H1 (cell line): ENCODE results near the gene ST8SIA3. TPM values are rescaled to one million over a fixed set of nuclear protein-coding genes. Genes with fewer than 3 reads are reported as not detected.

Experiments used
- CTCF ChIA-PET: fragments of 300-600 bp; sonication (Branson Sonifier 250); formaldehyde crosslinking; loops from one replicate; lab custom pipeline; 2021; ENCODE audit not compliant: partially characterized antibody; lab: Charles Lee
- POLR2A ChIA-PET: fragments of 300-600 bp; sonication (Branson Sonifier 250); formaldehyde crosslinking; loops from one replicate; lab custom pipeline; 2021; ENCODE audit warnings: inconsistent platforms; ENCODE audit not compliant: partially characterized antibody; lab: Charles Lee
- DNase-seq, 2 experiments: peaks; one replicate each; pipeline versions ENCODE4 v3.0.0 to v3.0.0-alpha.2; 2010 to 2022; ENCODE audit warnings: low spot score in 2 of 2, low read depth in 1 of 2, mixed read lengths in 1 of 2
- FAIRE-seq: peaks from 2 replicates; lab custom pipeline; 2011; peaks lifted over from hg19 to GRCh38; lab: Jason Lieb, UNC
- H2AFZ ChIP-seq: 2 replicates; pipeline ENCODE4 v1.8.1; 2012; ENCODE audit warnings: low read length, inconsistent platforms
- H2AK5ac ChIP-seq: 2 replicates; pipeline ENCODE4 v1.6.1; 2013; ENCODE audit warnings: low read depth, low read length
- H2BK120ac ChIP-seq: replicated peaks from 2 replicates; pipeline ENCODE3; 2013; ENCODE audit warnings: low read depth, low read length, inconsistent platforms
- H2BK12ac ChIP-seq: 2 replicates; pipeline ENCODE4 v1.6.1; 2013; ENCODE audit warnings: low read depth, low read length
- H2BK15ac ChIP-seq: 2 replicates; pipeline ENCODE4 v1.6.1; 2013; ENCODE audit warnings: low read length
- H2BK20ac ChIP-seq: 2 replicates; pipeline ENCODE4 v1.6.1; 2013; ENCODE audit warnings: low read length
- H2BK5ac ChIP-seq: 2 replicates; pipeline ENCODE4 v1.6.1; 2013; ENCODE audit warnings: low read depth, low read length
- H3K14ac ChIP-seq: 2 replicates; pipeline ENCODE4 v1.6.1; 2013; ENCODE audit warnings: inconsistent platforms; ENCODE audit not compliant: insufficient read length
- H3K18ac ChIP-seq: 2 replicates; pipeline ENCODE4 v1.6.1; 2013; ENCODE audit warnings: low read length; ENCODE audit errors: extremely low read depth
- H3K23ac ChIP-seq: 2 replicates; pipeline ENCODE4 v1.6.1; 2013; ENCODE audit warnings: inconsistent platforms; ENCODE audit not compliant: insufficient read length
- H3K23me2 ChIP-seq: 2 replicates; pipeline ENCODE4 v1.6.1; 2013; ENCODE audit warnings: low read depth, low read length
- H3K27ac ChIP-seq: 2 replicates; pipeline ENCODE4 v1.6.1; 2011; ENCODE audit warnings: low read depth, low read length, inconsistent platforms
- H3K27me3 ChIP-seq, 4 experiments: replicated peaks in 1 of 4; 1 replicate in 1 of 4; 2 replicates in 3 of 4; pipeline versions ENCODE4 v1.6.1 to v1.8.1; 2011 to 2013; ENCODE audit warnings: low read length in 3 of 4, mild to moderate bottlenecking in 3 of 4, inconsistent platforms in 2 of 4, mixed read lengths in 2 of 4, moderate library complexity in 1 of 4; ENCODE audit not compliant: control insufficient read depth in 3 of 4, insufficient read depth in 3 of 4; ENCODE audit errors: extremely low read depth in 1 of 4
- H3K36me3 ChIP-seq, 4 experiments: 2 replicates each; pipeline versions ENCODE4 v1.6.1 to v1.8.1; 2011 to 2013; ENCODE audit warnings: mild to moderate bottlenecking in 4 of 4, low read length in 3 of 4, moderate library complexity in 2 of 4, control low read depth in 1 of 4, inconsistent platforms in 1 of 4; ENCODE audit not compliant: insufficient read depth in 4 of 4, control insufficient read depth in 2 of 4
- H3K4ac ChIP-seq: replicated peaks from 2 replicates; pipeline ENCODE3; 2013; ENCODE audit warnings: low read length, low read depth, mixed read lengths, inconsistent platforms; ENCODE audit not compliant: insufficient read length
- H3K4me1 ChIP-seq, 4 experiments: replicated peaks in 1 of 4; 1 replicate in 1 of 4; 2 replicates in 3 of 4; pipeline versions ENCODE4 v1.6.1 to v1.8.1; 2011 to 2013; ENCODE audit warnings: low read length in 3 of 4, inconsistent platforms in 2 of 4, mixed read lengths in 1 of 4; ENCODE audit not compliant: insufficient read depth in 4 of 4, control insufficient read depth in 3 of 4
- H3K4me2 ChIP-seq, 2 experiments: 2 replicates each; pipeline versions ENCODE4 v1.6.1 to v1.8.1; 2011 to 2013; ENCODE audit warnings: low read depth in 2 of 2, low read length in 2 of 2, control low read depth in 1 of 2, inconsistent platforms in 1 of 2, mild to moderate bottlenecking in 1 of 2; ENCODE audit not compliant: insufficient read depth in 1 of 2
- H3K4me3 ChIP-seq, 4 experiments: fragments of 200-600, 300-600 bp in 1 of 4; sonication (generic), shearing (Covaris generic), sonication (Bioruptor Twin) in 1 of 4; 2 replicates each; pipeline versions ENCODE4 v1.5.1 to v1.8.1; 2011 to 2016; ENCODE audit warnings: low read length in 4 of 4, low read depth in 3 of 4, control low read depth in 2 of 4, inconsistent platforms in 2 of 4, mild to moderate bottlenecking in 2 of 4, mixed read lengths in 1 of 4, moderate library complexity in 1 of 4; ENCODE audit not compliant: insufficient read depth in 2 of 4; ENCODE audit errors: extremely low read depth in 1 of 4
- H3K56ac ChIP-seq: replicated peaks from 2 replicates; pipeline ENCODE3; 2013; ENCODE audit warnings: low read depth, mild to moderate bottlenecking, mixed read lengths, low read length, inconsistent platforms; ENCODE audit not compliant: insufficient read length
- H3K79me1 ChIP-seq: 2 replicates; pipeline ENCODE4 v1.6.1; 2013; ENCODE audit warnings: low read depth, low read length, control low read depth
- H3K79me2 ChIP-seq, 2 experiments: 2 replicates each; pipeline versions ENCODE4 v1.6.1 to v1.8.1; 2012 to 2013; ENCODE audit warnings: low read length in 2 of 2, mild to moderate bottlenecking in 2 of 2, inconsistent platforms in 1 of 2; ENCODE audit not compliant: insufficient read depth in 2 of 2, control insufficient read depth in 1 of 2
- H3K9ac ChIP-seq, 4 experiments: replicated peaks in 1 of 4; 1 replicate in 1 of 4; 2 replicates in 3 of 4; pipeline versions ENCODE4 v1.6.1 to v1.8.1; 2011 to 2013; ENCODE audit warnings: low read depth in 3 of 4, low read length in 3 of 4, control low read depth in 2 of 4, mild to moderate bottlenecking in 2 of 4, moderate library complexity in 2 of 4, inconsistent platforms in 1 of 4; ENCODE audit errors: extremely low read depth in 1 of 4
- H3K9me3 ChIP-seq, 2 experiments: 2 replicates each; pipeline versions ENCODE4 v1.6.1 to v1.8.1; 2012 to 2013; ENCODE audit warnings: mild to moderate bottlenecking in 2 of 2, moderate library complexity in 2 of 2, control low read depth in 1 of 2, inconsistent platforms in 1 of 2, low read depth in 1 of 2, low read length in 1 of 2, mixed read lengths in 1 of 2; ENCODE audit not compliant: insufficient read depth in 2 of 2
- H4K20me1 ChIP-seq, 2 experiments: replicated peaks in 1 of 2; 2 replicates each; pipeline versions ENCODE3 to v1.8.1; 2011 to 2013; ENCODE audit warnings: inconsistent platforms in 2 of 2, low read length in 2 of 2, mild to moderate bottlenecking in 1 of 2; ENCODE audit not compliant: insufficient read depth in 2 of 2, control insufficient read depth in 1 of 2
- H4K5ac ChIP-seq: 2 replicates; pipeline ENCODE4 v1.6.1; 2013; ENCODE audit warnings: low read length, low read depth, mixed read lengths, inconsistent platforms; ENCODE audit not compliant: insufficient read length
- H4K8ac ChIP-seq: 2 replicates; pipeline ENCODE4 v1.8.0; 2013; ENCODE audit warnings: mild to moderate bottlenecking, moderate library complexity, low read length, inconsistent platforms; ENCODE audit not compliant: insufficient read depth; ENCODE audit errors: extremely low read depth
- H4K91ac ChIP-seq: replicated peaks from 2 replicates; pipeline ENCODE3; 2013; ENCODE audit warnings: low read length, mixed read lengths, inconsistent platforms; ENCODE audit not compliant: insufficient read length
- BCL11A ChIP-seq, 2 experiments: IDR thresholded peaks; one replicate each; pipeline ENCODE4 v1.6.1; 2011; ENCODE audit warnings: low read depth in 2 of 2, low read length in 2 of 2, mild to moderate bottlenecking in 2 of 2
- CHD2 ChIP-seq: IDR thresholded peaks from 2 replicates; pipeline ENCODE4 v1.6.1; 2012; ENCODE audit warnings: low read length, improper control_type of control experiment
- EGR1 ChIP-seq: IDR thresholded peaks from 2 replicates; pipeline ENCODE4 v1.6.1; 2011; ENCODE audit warnings: low read depth, low read length, borderline replicate concordance
- NRF1 ChIP-seq: IDR thresholded peaks from 2 replicates; pipeline ENCODE4 v1.6.1; 2011; ENCODE audit warnings: mild to moderate bottlenecking, low read depth, low read length, improper control_type of control experiment
- RAD21 ChIP-seq, 2 experiments: IDR thresholded peaks in 1 of 2; conservative IDR thresholded peaks in 1 of 2; 2 replicates each; pipeline ENCODE4 v1.6.1; 2011; ENCODE audit warnings: low read depth in 2 of 2, low read length in 2 of 2, improper control_type of control experiment in 1 of 2, inconsistent platforms in 1 of 2, mild to moderate bottlenecking in 1 of 2, moderate library complexity in 1 of 2
- RBBP5 ChIP-seq: IDR thresholded peaks from 2 replicates; pipeline ENCODE4 v1.7.1; 2012; ENCODE audit warnings: low read depth, mild to moderate bottlenecking, inconsistent platforms, low read length, moderate library complexity, borderline replicate concordance
- RXRA ChIP-seq: IDR thresholded peaks from 2 replicates; pipeline ENCODE4 v1.6.1; 2011; ENCODE audit warnings: low read depth, mild to moderate bottlenecking, low read length, moderate library complexity; ENCODE audit not compliant: insufficient read depth
- SIRT6 ChIP-seq: IDR thresholded peaks from one replicate; pipeline ENCODE4 v1.7.1; 2012; ENCODE audit warnings: low read length, inconsistent platforms
- SP2 ChIP-seq: IDR thresholded peaks from 2 replicates; pipeline ENCODE4 v1.6.1; 2012; ENCODE audit warnings: mild to moderate bottlenecking, low read length, inconsistent platforms
- SUZ12 ChIP-seq: fragments of 200-600 bp; sonication (generic); IDR thresholded peaks from 2 replicates; pipeline ENCODE4 v1.6.1; 2012; ENCODE audit warnings: mild to moderate bottlenecking, inconsistent platforms, low read length, moderate library complexity, mixed read lengths
- TBP ChIP-seq: IDR thresholded peaks from 2 replicates; pipeline ENCODE4 v1.6.1; 2011; ENCODE audit warnings: low read depth, low read length, improper control_type of control experiment
- YY1 ChIP-seq: IDR thresholded peaks from 2 replicates; pipeline ENCODE4 v1.6.1; 2011; ENCODE audit warnings: low read depth, mild to moderate bottlenecking, low read length
- whole genome bisulfite sequencing, 2 experiments: shearing (Covaris generic) in 1 of 2; methylation state at CpG; one replicate each; pipeline versions ENCODE4 v1.1.6 to v1.1.7; 2013 to 2015; ENCODE audit warnings: low lambda C conversion rate in 2 of 2, mixed read lengths in 2 of 2, inconsistent platforms in 1 of 2, low coverage in 1 of 2, missing lambda C conversion rate in 1 of 2; ENCODE audit not compliant: insufficient replicate concordance in 2 of 2, insufficient coverage in 1 of 2, insufficient read length in 1 of 2; ENCODE audit errors: extremely low coverage in 1 of 2, missing lambda C conversion rate in 1 of 2; 5-methylcytosine and 5-hydroxymethylcytosine counted together
- polyA plus RNA-seq, 7 experiments: library from polyadenylated mRNA; depleted of rRNA in 3 of 7; stranded (reverse) in 5 of 7; unstranded in 2 of 7; fragments of >200 nt in 5 of 7; fragments of 200-250 nt in 2 of 7; gene quantifications; 1 replicate in 5 of 7; 2 replicates in 1 of 7; 4 replicates in 1 of 7; pipeline versions ENCODE4 v1.2.1 to v1.2.3, GENCODE V29; 2011 to 2013; ENCODE audit warnings: missing spikeins in 2 of 7, mixed read lengths in 2 of 7
- total RNA-seq: library from RNA; stranded (reverse); fragmentation: NEBNext Ultra II Directional; extraction: Animal tissue kit (Norgen Biotek cat#: 25700); gene quantifications from 2 replicates; pipeline ENCODE4 v1.2.1, GENCODE V29; 2021

ST8SIA3 gene
- total and polyA plus RNA-seq, 2 of the 8 experiments (the other 6 are each of a cell fraction or from before 2014, with no cell fraction given): 1.2 to 3.7 TPM

DNA sequence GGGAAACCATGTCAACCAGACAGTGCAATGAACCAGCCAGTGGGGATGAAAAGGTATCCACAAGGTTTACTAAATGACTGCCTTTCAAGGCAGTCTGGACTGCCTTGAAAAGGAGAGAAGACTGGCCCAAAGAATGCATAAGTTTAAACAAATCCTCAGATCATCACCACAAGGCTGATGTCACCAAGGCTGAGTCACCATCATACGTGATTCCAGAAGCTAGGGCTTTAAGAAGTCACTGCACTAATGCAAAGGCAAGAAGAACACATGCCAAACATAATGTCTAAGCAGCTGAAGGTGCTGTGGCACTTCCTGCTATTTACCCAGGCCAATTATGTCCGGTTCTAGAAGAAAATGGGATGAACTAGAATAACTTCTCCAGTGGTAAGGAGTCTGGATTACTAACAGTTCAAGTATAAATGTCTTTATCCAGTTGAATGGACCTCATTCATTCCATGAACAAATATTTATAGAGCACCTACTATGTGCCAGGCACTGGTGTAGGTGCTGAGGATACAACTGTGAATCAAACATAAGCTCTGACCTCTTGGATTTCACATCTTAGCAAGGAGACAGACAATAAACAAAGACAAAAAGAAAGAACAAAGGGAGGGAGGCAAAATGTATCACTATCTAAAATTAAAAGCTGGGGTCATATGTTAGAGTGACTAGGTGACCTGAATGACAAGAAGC, 45.2 kb downstream of the ST8SIA3 start:
- DNase-seq: no peak
- POLR2A ChIA-PET: no interaction called here
- WGBS, 2 experiments: 81% methylated on average over 2 of the region's 2 CpGs; no CpG with 5 or more reads in 1 of the 2 experiments
- TF ChIP-seq TBP (no peak), YY1 (no peak), BCL11A (IDR thresholded peaks at IDR 0.05; ENCODE audit: low read depth in 2 of 2, low read length in 2 of 2) (no peak), RBBP5 (no peak), RAD21 (IDR thresholded peaks at IDR 0.05 in 1 of 2, conservative IDR thresholded peaks at IDR 0.05 in 1 of 2; ENCODE audit: low read depth in 2 of 2, low read length in 2 of 2) (no peak), SUZ12 (no peak), SP2 (no peak), CHD2 (no peak), NRF1 (no peak), EGR1 (no peak), SIRT6 (no peak), RXRA (no peak)

More for the DNA sequence above, 45.2 kb downstream of the ST8SIA3 start:
- Histone ChIP-seq H4K20me1 (no peaks in the 10 kb centered on the region), H2BK15ac (no peak overlapping the region), H2AFZ (no peak overlapping the region), H3K9ac (no peak overlapping the region), H3K36me3 (no peaks in the 10 kb centered on the region), H2BK120ac (no peak overlapping the region), H3K4me2 (no peak overlapping the region), H3K23ac (no peak overlapping the region), H4K91ac (no peak overlapping the region), H2BK20ac (no peak overlapping the region), H4K8ac (no peak overlapping the region), H3K4me3 (no peak overlapping the region), H3K23me2 (no peaks in the 10 kb centered on the region), H2BK5ac (no peak overlapping the region), H4K5ac (no peak overlapping the region), H3K18ac (no peak overlapping the region), H3K79me2 (no peaks in the 10 kb centered on the region), H3K27ac (no peak overlapping the region), H3K14ac (no peak overlapping the region), H3K4ac (no peak overlapping the region), H3K79me1 (no peaks in the 10 kb centered on the region), H2BK12ac (no peak overlapping the region), H3K4me1 (no peaks in the 10 kb centered on the region), H3K9me3 (no peaks in the 10 kb centered on the region), H3K56ac (no peak overlapping the region), H3K27me3 (no peaks in the 10 kb centered on the region), H2AK5ac (no peak overlapping the region)
- no peak for FAIRE-seq
- CTCF ChIA-PET: interaction anchor here (0.6 to 1.8 kb wide), 5 partner anchors 9 to 474 kb away, joined by 3 to 4 read pairs (median 3); no protein-coding TSS in a partner anchor
